Measurements from ENCODE around the gene OXSR1.
A peak's percentile ranks its signal among the peaks of the same experiment; 100 is the strongest.

OXSR1 gene

GRCh38 chr3:38210141-38210757, 44.9 kb downstream of the OXSR1 start:
- peaks cover 2 to 21% of the 10 kb centered on the region in 2 donors for H3K36me3 ChIP-seq (replicated peaks in 1 of 2; ENCODE audit: control insufficient read depth in 2 of 2, insufficient read depth in 2 of 2, low read length in 2 of 2)
- H3K9ac ChIP-seq (ENCODE audit: low read depth, low read length, poor library complexity) = no peak overlapping the region
- H3K4ac ChIP-seq (ENCODE audit: low read length) = no peak overlapping the region
- no peak overlapping the region for H3K4me3 ChIP-seq (ENCODE audit: low read length in 2 of 2)
- no peak overlapping the region for H2BK12ac ChIP-seq (ENCODE audit: low read length)
- H3K14ac ChIP-seq (ENCODE audit: low read length) = no peak overlapping the region
- no peak overlapping the region for H3K4me2 ChIP-seq (ENCODE audit: insufficient read depth, low read length, poor library complexity, severe bottlenecking)
- no peaks in the 10 kb centered on the region for H3K9me3 ChIP-seq (replicated peaks in 1 of 2; ENCODE audit: control insufficient read depth in 2 of 2, insufficient read depth in 1 of 2, low read depth in 1 of 2, low read length in 2 of 2)
- peaks cover 0 to 3% of the 10 kb centered on the region in 2 donors for H3K4me1 ChIP-seq (ENCODE audit: control insufficient read depth in 2 of 2, insufficient read depth in 1 of 2, low read depth in 1 of 2, low read length in 2 of 2)
- H3K18ac ChIP-seq (ENCODE audit: low read length) = no peak overlapping the region
- H4K91ac ChIP-seq (ENCODE audit: low read depth, low read length, poor library complexity) = no peak overlapping the region
- no peak overlapping the region for H2BK120ac ChIP-seq (ENCODE audit: low read depth, low read length)
- no CpG with 5 or more reads among the region's 2 CpGs for WGBS, 2 donors (ENCODE audit: extremely low coverage in 2 of 2, insufficient read length in 2 of 2, insufficient replicate concordance in 1 of 2)
- no peak overlapping the region for H3K23ac ChIP-seq (ENCODE audit: low read depth, low read length, poor library complexity)
- no peak overlapping the region for H2BK5ac ChIP-seq (ENCODE audit: low read length)
- no peak overlapping the region for H2BK15ac ChIP-seq (ENCODE audit: low read length)
- no peak overlapping the region for H4K8ac ChIP-seq (ENCODE audit: low read depth, low read length)
- DNase-seq (ENCODE audit: low spot score) = no peak
- H2AFZ ChIP-seq (ENCODE audit: low read length) = no peak overlapping the region
- H2AK5ac ChIP-seq (ENCODE audit: low read depth, low read length) = no peak overlapping the region
- H3K27me3 ChIP-seq (ENCODE audit: control insufficient read depth in 3 of 3, insufficient read depth in 3 of 3, low read depth in 1 of 3, low read length in 3 of 3) = no peaks in the 10 kb centered on the region
- H3K27ac ChIP-seq (replicated peaks; ENCODE audit: low read length) = no peak overlapping the region
- peaks cover 2% of the 10 kb centered on the region for H3K79me1 ChIP-seq (ENCODE audit: low read depth, low read length)

GRCh38 chr3:38212141-38212540, 46.8 kb downstream of the OXSR1 start:
- WGBS, 2 donors (ENCODE audit: extremely low coverage in 2 of 2, insufficient read length in 2 of 2, insufficient replicate concordance in 1 of 2) = no CpG with 5 or more reads among the region's 1 CpG
- no peak overlapping the region for H2BK120ac ChIP-seq (ENCODE audit: low read depth, low read length)

GRCh38 chr3:38214560-38214959, 49.2 kb downstream of the OXSR1 start:
- DNase-seq (ENCODE audit: low spot score) = no peak
- Histone ChIP-seq H3K27ac (replicated peaks; ENCODE audit: low read length) (no peak overlapping the region), H2BK5ac (ENCODE audit: low read length) (no peak overlapping the region)

More at GRCh38 chr3:38212141-38212540, 46.8 kb downstream of the OXSR1 start:
- Histone ChIP-seq H3K79me1 (ENCODE audit: low read depth, low read length) (peaks cover 2% of the 10 kb centered on the region), H3K27me3 (ENCODE audit: control insufficient read depth in 3 of 3, insufficient read depth in 3 of 3, low read depth in 1 of 3, low read length in 3 of 3) (no peaks in the 10 kb centered on the region), H3K23ac (ENCODE audit: low read depth, low read length, poor library complexity) (no peak overlapping the region), H2BK12ac (ENCODE audit: low read length) (no peak overlapping the region), H4K91ac (ENCODE audit: low read depth, low read length, poor library complexity) (no peak overlapping the region), H2BK5ac (ENCODE audit: low read length) (no peak overlapping the region), H3K4me2 (ENCODE audit: insufficient read depth, low read length, poor library complexity, severe bottlenecking) (no peak overlapping the region), H3K4me1 (ENCODE audit: control insufficient read depth in 2 of 2, insufficient read depth in 1 of 2, low read depth in 1 of 2, low read length in 2 of 2) (no peaks in the 10 kb centered on the region), H2AK5ac (ENCODE audit: low read depth, low read length) (no peak overlapping the region), H3K14ac (ENCODE audit: low read length) (no peak overlapping the region), H2AFZ (ENCODE audit: low read length) (no peak overlapping the region), H3K9me3 (replicated peaks in 1 of 2; ENCODE audit: control insufficient read depth in 2 of 2, insufficient read depth in 1 of 2, low read depth in 1 of 2, low read length in 2 of 2) (no peaks in the 10 kb centered on the region), H3K36me3 (replicated peaks in 1 of 2; ENCODE audit: control insufficient read depth in 2 of 2, insufficient read depth in 2 of 2, low read length in 2 of 2) (peaks cover 0 to 26% of the 10 kb centered on the region in 2 donors), H3K9ac (ENCODE audit: low read depth, low read length, poor library complexity) (no peak overlapping the region), H4K8ac (ENCODE audit: low read depth, low read length) (no peak overlapping the region), H2BK15ac (ENCODE audit: low read length) (no peak overlapping the region), H3K18ac (ENCODE audit: low read length) (no peak overlapping the region), H3K4me3 (ENCODE audit: low read length in 2 of 2) (no peak overlapping the region), H3K27ac (replicated peaks; ENCODE audit: low read length) (no peak overlapping the region), H3K4ac (ENCODE audit: low read length) (no peak overlapping the region)
- DNase-seq (ENCODE audit: low spot score) = no peak

GRCh38 chr3:38219609-38220197, 54.4 kb downstream of the OXSR1 start:
- H3K36me3 ChIP-seq (replicated peaks in 1 of 2; ENCODE audit: control insufficient read depth in 2 of 2, insufficient read depth in 2 of 2, low read length in 2 of 2) = peaks cover 4 to 51% of the 10 kb centered on the region in 2 donors
- whole genome bisulfite sequencing, 2 donors (ENCODE audit: extremely low coverage in 2 of 2, insufficient read length in 2 of 2, insufficient replicate concordance in 1 of 2) = no CpG with 5 or more reads among the region's 3 CpGs
- DNase-seq (ENCODE audit: low spot score) = no peak
- no peak overlapping the region for H3K4ac ChIP-seq (ENCODE audit: low read length)
- no peak overlapping the region for H3K4me2 ChIP-seq (ENCODE audit: insufficient read depth, low read length, poor library complexity, severe bottlenecking)
- no peak overlapping the region for H2AFZ ChIP-seq (ENCODE audit: low read length)
- no peak overlapping the region for H3K23ac ChIP-seq (ENCODE audit: low read depth, low read length, poor library complexity)
- no peak overlapping the region for H2BK15ac ChIP-seq (ENCODE audit: low read length)
- no peak overlapping the region for H4K91ac ChIP-seq (ENCODE audit: low read depth, low read length, poor library complexity)
- H3K9ac ChIP-seq (ENCODE audit: low read depth, low read length, poor library complexity) = no peak overlapping the region
- H2BK12ac ChIP-seq (ENCODE audit: low read length) = no peak overlapping the region
- H3K4me3 ChIP-seq (ENCODE audit: low read length in 2 of 2) = peak overlapping the region in 1 of 2 donors; percentile 42
- no peaks in the 10 kb centered on the region for H3K9me3 ChIP-seq (replicated peaks in 1 of 2; ENCODE audit: control insufficient read depth in 2 of 2, insufficient read depth in 1 of 2, low read depth in 1 of 2, low read length in 2 of 2)
- H3K79me1 ChIP-seq (ENCODE audit: low read depth, low read length) = no peaks in the 10 kb centered on the region
- H4K8ac ChIP-seq (ENCODE audit: low read depth, low read length) = no peak overlapping the region
- H3K14ac ChIP-seq (ENCODE audit: low read length) = no peak overlapping the region
- H2BK120ac ChIP-seq (ENCODE audit: low read depth, low read length) = no peak overlapping the region
- H3K4me1 ChIP-seq (ENCODE audit: control insufficient read depth in 2 of 2, insufficient read depth in 1 of 2, low read depth in 1 of 2, low read length in 2 of 2) = no peaks in the 10 kb centered on the region
- no peak overlapping the region for H3K18ac ChIP-seq (ENCODE audit: low read length)
- H3K27me3 ChIP-seq (ENCODE audit: control insufficient read depth in 3 of 3, insufficient read depth in 3 of 3, low read depth in 1 of 3, low read length in 3 of 3) = no peaks in the 10 kb centered on the region
- H3K27ac ChIP-seq (replicated peaks; ENCODE audit: low read length) = no peak overlapping the region
- H2AK5ac ChIP-seq (ENCODE audit: low read depth, low read length) = no peak overlapping the region
- no peak overlapping the region for H2BK5ac ChIP-seq (ENCODE audit: low read length)

More at GRCh38 chr3:38214560-38214959, 49.2 kb downstream of the OXSR1 start:
- Histone ChIP-seq H3K4me3 (ENCODE audit: low read length in 2 of 2) (no peak overlapping the region), H4K91ac (ENCODE audit: low read depth, low read length, poor library complexity) (no peak overlapping the region), H3K27me3 (ENCODE audit: control insufficient read depth in 3 of 3, insufficient read depth in 3 of 3, low read depth in 1 of 3, low read length in 3 of 3) (no peaks in the 10 kb centered on the region), H3K4me2 (ENCODE audit: insufficient read depth, low read length, poor library complexity, severe bottlenecking) (no peak overlapping the region), H2BK120ac (ENCODE audit: low read depth, low read length) (no peak overlapping the region), H2AK5ac (ENCODE audit: low read depth, low read length) (no peak overlapping the region), H3K23ac (ENCODE audit: low read depth, low read length, poor library complexity) (no peak overlapping the region), H3K14ac (ENCODE audit: low read length) (no peak overlapping the region), H2BK15ac (ENCODE audit: low read length) (no peak overlapping the region), H3K9me3 (replicated peaks in 1 of 2; ENCODE audit: control insufficient read depth in 2 of 2, insufficient read depth in 1 of 2, low read depth in 1 of 2, low read length in 2 of 2) (no peaks in the 10 kb centered on the region), H3K9ac (ENCODE audit: low read depth, low read length, poor library complexity) (no peak overlapping the region), H3K36me3 (replicated peaks in 1 of 2; ENCODE audit: control insufficient read depth in 2 of 2, insufficient read depth in 2 of 2, low read length in 2 of 2) (peaks cover 0 to 29% of the 10 kb centered on the region in 2 donors), H2BK12ac (ENCODE audit: low read length) (no peak overlapping the region), H3K18ac (ENCODE audit: low read length) (no peak overlapping the region), H4K8ac (ENCODE audit: low read depth, low read length) (no peak overlapping the region), H3K4me1 (ENCODE audit: control insufficient read depth in 2 of 2, insufficient read depth in 1 of 2, low read depth in 1 of 2, low read length in 2 of 2) (no peaks in the 10 kb centered on the region), H3K4ac (ENCODE audit: low read length) (no peak overlapping the region), H3K79me1 (ENCODE audit: low read depth, low read length) (peaks cover 2% of the 10 kb centered on the region), H2AFZ (ENCODE audit: low read length) (no peak overlapping the region)
- WGBS, 2 donors (ENCODE audit: extremely low coverage in 2 of 2, insufficient read length in 2 of 2, insufficient replicate concordance in 1 of 2) = no CpG with 5 or more reads among the region's 2 CpGs
